Articular chondrocyte of knee joint (primary cell): ENCODE data around the gene EFNA1. TPM values are rescaled to one million over a fixed set of nuclear protein-coding genes. Genes with fewer than 3 reads are reported as not detected.

Source experiments
- small RNA-seq: library from RNA; depleted of rRNA; stranded (forward); fragments of <200 nt; gene quantifications from one replicate; pipeline ENCODE3, GENCODE V24; 2012
- total RNA-seq: library from RNA; depleted of rRNA; stranded (reverse); fragments of >200 nt; gene quantifications from 2 replicates; pipeline ENCODE4 v1.2.3, GENCODE V29; 2012

Gene EFNA1, protein sequence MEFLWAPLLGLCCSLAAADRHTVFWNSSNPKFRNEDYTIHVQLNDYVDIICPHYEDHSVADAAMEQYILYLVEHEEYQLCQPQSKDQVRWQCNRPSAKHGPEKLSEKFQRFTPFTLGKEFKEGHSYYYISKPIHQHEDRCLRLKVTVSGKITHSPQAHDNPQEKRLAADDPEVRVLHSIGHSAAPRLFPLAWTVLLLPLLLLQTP
- total RNA-seq, result 1.9 and 5.2 TPM in 2 replicates

DNA sequence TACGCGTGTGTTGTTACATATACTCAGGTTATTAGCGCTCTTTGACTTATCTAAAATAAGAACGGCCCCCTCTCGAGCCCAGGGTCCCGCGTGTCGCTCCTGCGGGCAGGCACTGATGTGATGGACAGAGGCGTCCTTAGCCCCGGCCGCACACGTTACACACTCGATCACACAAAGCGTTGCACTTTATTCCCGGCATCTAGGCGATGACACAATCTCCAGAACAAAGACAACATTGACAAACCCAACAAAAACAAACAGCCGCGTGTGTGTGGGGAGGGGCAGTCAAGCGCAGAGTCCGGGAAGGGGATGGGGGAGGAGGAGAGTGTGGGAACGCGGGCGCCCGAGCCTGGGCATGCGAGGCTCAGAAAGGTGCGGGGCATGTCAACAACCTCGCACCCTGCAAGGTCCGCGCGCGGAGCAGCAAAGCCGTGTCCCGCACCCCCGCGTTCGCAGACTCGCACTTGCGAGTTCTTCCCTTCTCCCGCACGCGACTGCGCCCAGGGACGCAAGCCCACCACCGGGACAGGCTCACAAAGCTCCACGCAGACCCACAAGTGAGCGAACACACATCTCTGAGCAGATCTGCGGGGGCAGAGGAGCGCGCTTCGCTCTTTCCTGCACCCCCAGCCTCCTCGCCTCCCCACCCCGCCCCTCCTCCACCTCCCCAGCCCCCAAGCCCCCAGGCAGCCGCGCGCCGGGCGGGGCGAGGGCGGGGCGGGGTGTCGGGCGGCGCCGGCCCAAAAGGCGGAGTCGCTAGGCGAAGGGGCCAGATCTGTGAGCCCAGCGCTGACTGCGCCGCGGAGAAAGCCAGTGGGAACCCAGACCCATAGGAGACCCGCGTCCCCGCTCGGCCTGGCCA lies at the start of gene EFNA1:
Gene EFNA1 (plus strand): TSS at position 772 of the 862 bp plus-strand sequence. CDS start 102 bp downstream, outside the sequence.

DNA sequence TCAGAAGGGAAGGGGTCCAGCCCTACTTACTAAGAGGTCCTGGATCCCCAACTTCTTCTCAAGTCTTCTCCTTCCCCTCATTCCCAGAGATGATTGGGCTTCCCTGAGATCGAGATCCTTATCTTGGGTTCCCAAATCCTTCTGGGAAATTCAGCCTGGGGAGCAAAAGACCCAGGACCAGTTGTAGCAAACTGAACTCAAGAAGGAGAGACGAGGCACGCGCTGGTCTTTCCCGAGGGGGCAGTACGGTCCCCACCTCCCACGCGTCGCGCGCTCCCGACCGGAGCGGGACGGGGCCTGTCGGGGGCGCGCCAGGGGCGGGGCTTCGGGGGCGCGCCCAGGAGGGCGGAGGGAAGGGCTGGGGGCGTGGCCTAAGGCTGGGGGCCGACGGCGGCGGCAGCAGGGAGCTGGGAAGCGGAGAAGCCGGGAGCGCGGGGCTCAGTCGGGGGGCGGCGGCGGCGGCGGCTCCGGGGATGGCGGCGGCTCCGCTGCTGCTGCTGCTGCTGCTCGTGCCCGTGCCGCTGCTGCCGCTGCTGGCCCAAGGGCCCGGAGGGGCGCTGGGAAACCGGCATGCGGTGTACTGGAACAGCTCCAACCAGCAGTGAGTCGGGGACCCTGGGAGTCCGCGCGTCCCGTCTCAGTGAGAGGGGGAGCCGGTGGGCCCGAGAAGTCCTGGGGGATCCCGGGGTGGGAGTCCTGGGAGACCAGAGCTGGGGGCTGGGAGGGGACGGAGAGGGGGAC lies 49.0 kb upstream of the EFNA1 start, which contains the start of gene EFNA3:
Gene EFNA3 (plus strand): TSS at position 369 of the 741 bp plus-strand sequence. CDS start 105 bp downstream, at position 474.

DNA sequence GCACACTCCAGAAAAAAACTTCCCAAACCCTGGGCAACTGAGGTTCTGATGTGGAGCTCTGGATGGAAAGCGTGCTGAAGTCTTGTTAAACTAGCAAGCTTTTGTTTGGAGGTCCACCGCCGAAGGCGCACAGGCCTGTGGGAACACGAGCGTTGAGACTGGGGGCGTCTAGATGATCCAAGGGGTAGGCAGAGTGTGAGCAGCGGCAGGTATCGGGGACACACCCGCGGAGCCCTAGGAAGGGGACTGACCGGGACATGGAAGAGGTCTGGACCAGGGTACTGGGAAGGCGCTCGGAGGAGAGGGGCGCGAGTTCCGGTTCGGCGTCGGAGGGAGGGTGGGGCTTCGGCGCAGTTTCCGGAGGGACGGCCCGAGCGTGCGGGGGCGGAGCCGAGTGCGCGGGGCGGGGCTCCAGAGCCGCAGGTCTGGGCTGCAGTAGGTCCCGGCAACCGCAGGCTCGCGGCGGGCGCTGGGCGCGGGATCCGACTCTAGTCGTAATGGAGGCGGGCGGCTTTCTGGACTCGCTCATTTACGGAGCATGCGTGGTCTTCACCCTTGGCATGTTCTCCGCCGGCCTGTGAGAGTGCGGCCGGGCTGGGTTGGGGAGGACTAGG lies 7.8 kb downstream of the EFNA1 start, which contains the start of gene SLC50A1:
Gene SLC50A1 (plus strand): TSS at position 438 of the 614 bp plus-strand sequence. CDS start 60 bp downstream, at position 498.

DNA sequence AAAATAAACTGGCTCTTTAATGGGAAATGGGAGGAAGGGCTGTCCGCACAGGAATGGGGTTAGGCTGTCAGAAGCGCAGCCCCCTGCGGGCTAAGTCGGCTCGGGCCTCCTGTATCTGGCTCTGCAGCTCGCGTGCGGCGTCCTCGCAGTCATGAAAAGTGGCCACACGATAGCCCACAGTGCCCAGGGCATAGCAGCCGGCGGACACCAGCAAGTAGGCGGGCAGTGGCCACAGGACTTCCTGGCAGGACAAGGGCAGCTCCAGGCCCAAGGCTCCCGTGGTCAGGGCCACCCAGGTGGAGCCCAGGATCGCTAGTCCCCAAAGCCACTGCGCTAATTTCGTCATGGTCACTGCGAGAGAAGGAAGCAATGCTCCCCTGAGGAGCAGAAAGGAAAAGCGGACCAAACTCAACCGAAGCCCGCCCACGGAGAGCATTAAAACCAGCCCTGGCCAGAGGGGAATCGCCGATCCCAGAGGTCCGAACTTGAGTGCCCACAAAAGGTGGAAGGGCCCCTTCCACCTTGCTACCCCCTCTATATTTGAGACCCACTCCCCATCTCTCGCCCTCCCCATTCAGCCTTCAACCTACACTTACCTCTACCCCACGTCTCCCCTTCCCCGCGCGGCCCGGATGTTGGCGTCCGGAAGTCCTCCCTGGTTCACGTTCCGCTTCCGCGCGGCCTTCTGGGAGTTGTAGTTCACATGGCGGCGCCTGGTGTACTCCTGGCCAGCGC lies 12.4 kb downstream of the EFNA1 start, which contains the start of gene DPM3:
Gene DPM3 (minus strand): TSS at position 637 of the 735 bp plus-strand sequence. CDS start 291 bp downstream, at position 346.

DNA sequence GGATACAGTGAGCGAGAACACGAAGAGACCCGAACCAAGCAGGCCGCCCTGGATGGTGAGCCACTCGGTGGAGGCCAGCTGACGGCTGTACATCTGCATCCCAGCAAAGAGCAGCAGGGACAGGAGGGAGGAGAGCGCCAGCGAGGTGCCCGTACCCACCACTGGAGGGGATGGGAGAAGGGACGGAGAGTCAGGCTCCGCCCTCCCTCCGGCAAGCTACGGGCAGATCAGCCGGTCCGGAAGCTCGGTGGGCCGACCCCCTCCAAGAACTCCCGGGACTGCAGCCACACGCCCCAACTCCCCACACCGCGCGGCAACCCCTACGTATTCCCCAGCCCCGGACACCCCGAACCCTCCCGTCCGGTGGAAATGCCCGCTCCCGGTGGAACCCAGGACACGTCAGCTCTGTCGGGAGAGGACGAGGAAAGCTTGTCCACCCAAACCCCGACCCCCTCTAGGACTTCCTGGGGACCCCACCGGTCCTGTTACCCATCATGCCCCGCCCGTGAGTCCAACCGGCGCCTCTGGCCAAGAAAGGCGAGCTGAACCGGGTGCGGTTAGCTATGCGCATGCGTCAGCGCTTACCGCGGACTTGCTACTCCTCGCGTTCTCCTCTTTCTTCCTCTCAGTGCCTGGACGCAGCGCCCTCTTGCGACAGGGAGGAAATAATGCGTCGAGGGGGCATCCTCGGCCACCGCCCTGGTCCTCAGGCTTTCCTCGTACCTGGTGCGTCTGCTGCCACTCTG lies 45.2 kb downstream of the EFNA1 start, which contains the start of gene KRTCAP2:
Gene KRTCAP2 (minus strand): TSS at position 573 of the 746 bp plus-strand sequence. CDS start 80 bp downstream, at position 493.

DNA sequence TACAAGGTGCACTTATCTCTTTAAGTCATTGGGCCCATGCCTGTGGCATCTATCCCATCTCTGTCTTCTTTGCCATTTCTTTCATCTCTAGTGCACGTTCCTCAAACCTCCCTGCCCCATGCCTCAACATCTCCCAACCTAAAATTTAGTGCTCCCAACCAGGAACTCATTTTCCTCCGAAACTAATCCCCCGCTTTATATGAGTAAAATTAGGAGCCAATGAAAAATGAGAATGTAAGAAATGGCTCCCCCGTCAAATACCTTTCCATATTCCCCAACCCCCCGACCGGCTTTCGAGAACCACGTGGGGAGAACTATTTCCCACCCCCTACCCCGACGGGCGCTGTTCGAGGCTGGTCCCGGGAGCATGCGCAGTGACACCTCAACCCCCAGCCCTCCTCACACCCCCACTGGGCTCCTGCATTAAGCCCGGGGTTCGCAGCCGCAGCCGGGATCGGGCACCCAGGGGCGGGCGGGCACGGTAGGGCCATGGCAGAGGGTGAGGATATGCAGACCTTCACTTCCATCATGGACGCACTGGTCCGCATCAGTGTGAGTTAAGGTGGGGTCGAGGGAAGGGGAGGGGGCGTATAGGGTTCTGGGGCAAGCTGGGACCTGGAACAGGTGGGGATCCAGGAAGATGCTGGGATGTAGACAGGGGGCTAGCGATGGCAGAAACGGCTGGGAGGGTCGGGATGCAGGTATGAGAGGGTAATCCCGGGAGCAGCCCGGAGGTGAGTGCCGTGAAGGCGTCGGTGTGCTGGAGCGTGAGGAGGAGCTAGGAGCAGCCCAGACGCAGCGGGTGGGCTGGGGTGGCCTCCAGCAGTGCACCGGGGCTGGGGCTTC lies 46.0 kb downstream of the EFNA1 start, which contains the start of gene TRIM46:
Gene TRIM46 (plus strand): TSS at position 372 of the 846 bp plus-strand sequence. CDS start 118 bp downstream, at position 490.

Small RNA genes within 50 kb of the gene (small RNA-seq; reads per million reads assigned to genes)
- gene HMGN2P18, result not detected
- not detected for gene RF00019

Other genes with a start within 250 kb of the EFNA1 start
- 8.4 and 9.5 TPM in 2 replicates for gene PMVK, start 191.2 kb upstream of the EFNA1 start, total RNA-seq
- gene PBXIP1, start 171.8 kb upstream of the EFNA1 start, total RNA-seq, result 35.8 and 36.8 TPM in 2 replicates
- 11.6 and 13.8 TPM in 2 replicates for gene PYGO2, start 166.1 kb upstream of the EFNA1 start, total RNA-seq
- gene SHC1, start 157.1 kb upstream of the EFNA1 start, total RNA-seq, result 211 and 219 TPM in 2 replicates
- 31.5 and 40.9 TPM in 2 replicates for gene CKS1B, start 153.2 kb upstream of the EFNA1 start, total RNA-seq
- 13.1 and 13.6 TPM in 2 replicates for gene FLAD1, start 144.5 kb upstream of the EFNA1 start, total RNA-seq
- gene LENEP, start 134.3 kb upstream of the EFNA1 start, total RNA-seq, result not detected in 2 replicates
- 14.4 and 20.6 TPM in 2 replicates for gene ZBTB7B, start 125.1 kb upstream of the EFNA1 start, total RNA-seq
- gene DCST2, start 94.1 kb upstream of the EFNA1 start, total RNA-seq, result 0.11 TPM in 1 of 2 replicates, not detected in the other
- gene DCST1, start 94.1 kb upstream of the EFNA1 start, total RNA-seq, result not detected in 2 replicates
- 82.4 and 87.7 TPM in 2 replicates for gene ADAM15, start 76.6 kb upstream of the EFNA1 start, total RNA-seq
- 3.0 and 3.7 TPM in 2 replicates for gene EFNA4, start 64.1 kb upstream of the EFNA1 start, total RNA-seq
- gene EFNA3, start 49.0 kb upstream of the EFNA1 start, total RNA-seq, result 0.65 and 1.6 TPM in 2 replicates
- 37.9 and 46.4 TPM in 2 replicates for gene SLC50A1, start 8.0 kb downstream of the EFNA1 start, total RNA-seq
- 19.2 and 39.6 TPM in 2 replicates for gene DPM3, start 12.7 kb downstream of the EFNA1 start, total RNA-seq
- gene KRTCAP2, start 45.4 kb downstream of the EFNA1 start, total RNA-seq, result 96.1 and 111 TPM in 2 replicates
- 2.0 and 3.5 TPM in 2 replicates for gene TRIM46, start 46.0 kb downstream of the EFNA1 start, total RNA-seq
- 47.7 and 72.1 TPM in 2 replicates for gene THBS3, start 80.0 kb downstream of the EFNA1 start, total RNA-seq
- 33.8 and 37.4 TPM in 2 replicates for gene MTX1, start 80.8 kb downstream of the EFNA1 start, total RNA-seq
- gene ENTREP3, start 127.6 kb downstream of the EFNA1 start, total RNA-seq, result 4.2 and 6.4 TPM in 2 replicates
- gene SCAMP3, start 134.5 kb downstream of the EFNA1 start, total RNA-seq, result 33.8 and 43.6 TPM in 2 replicates
- gene CLK2, start 145.6 kb downstream of the EFNA1 start, total RNA-seq, result 26.0 and 27.6 TPM in 2 replicates
- gene HCN3, start 149.6 kb downstream of the EFNA1 start, total RNA-seq, result 0.78 and 1.1 TPM in 2 replicates
- 0.13 TPM in 1 of 2 replicates, not detected in the other for gene PKLR, start 173.6 kb downstream of the EFNA1 start, total RNA-seq
- 93.6 and 110 TPM in 2 replicates for gene FDPS, start 181.0 kb downstream of the EFNA1 start, total RNA-seq
- 14.9 and 15.2 TPM in 2 replicates for gene RUSC1, start 193.0 kb downstream of the EFNA1 start, total RNA-seq